GM12864 (cell line): Measurements from ENCODE around the gene PADI1.

Source experiments
- DNase-seq: peaks from one replicate; pipeline ENCODE4 v3.0.0-alpha.2; 2011; ENCODE audit warnings: low read depth
- H3K4me3 ChIP-seq: 2 replicates; pipeline ENCODE4 v1.5.1; 2011; ENCODE audit warnings: mild to moderate bottlenecking, low read depth, low read length, control low read depth
- CTCF ChIP-seq: IDR thresholded peaks from 2 replicates; pipeline ENCODE4 v1.5.1; 2011; ENCODE audit warnings: low read depth, mild to moderate bottlenecking, moderate library complexity, low read length, control low read depth, inconsistent platforms; ENCODE audit errors: missing control alignments

The PADI1 gene

GRCh38 chr1:17204546-17205440, at the start of gene PADI1:
Gene PADI1 (plus strand): TSS chr1:17205128. CDS start chr1:17205218, 90 bp downstream.
- H3K4me3 ChIP-seq, result no peak within 1 kb of the TSS
- DNase-seq, result no peak
- TF ChIP-seq CTCF, result no peak

GRCh38 chr1:17155257-17155920, 49.5 kb upstream of the PADI1 start:
- no peak for DNase-seq
- no peak for TF ChIP-seq CTCF
- H3K4me3 ChIP-seq, result no peak overlapping the region

GRCh38 chr1:17156108-17156507, 48.8 kb upstream of the PADI1 start:
- peak; percentile 72 for DNase-seq
- TF ChIP-seq CTCF, result no peak
- no peak overlapping the region for H3K4me3 ChIP-seq

GRCh38 chr1:17158961-17159360, 46.0 kb upstream of the PADI1 start:
- DNase-seq, result no peak
- H3K4me3 ChIP-seq, result no peak overlapping the region
- no peak for TF ChIP-seq CTCF

GRCh38 chr1:17161137-17161740, 43.7 kb upstream of the PADI1 start:
- DNase-seq, result peak; percentile 21
- TF ChIP-seq CTCF, result no peak
- no peak overlapping the region for H3K4me3 ChIP-seq

- no peak for TF ChIP-seq CTCF
- H3K4me3 ChIP-seq, result no peak overlapping the region
- DNase-seq, result no peak
These were observed 42.8 kb upstream of the PADI1 start for GRCh38 chr1:17161926-17162800.
